NCI-H187 treated with DMSO at 0.1 percent for 48 hours (cell line): Measurements from ENCODE around the gene HOXC12.

Source experiments
- DNase-seq: peaks from one replicate; lab custom pipeline; 2025; lab: John Stamatoyannopoulos, UW

Gene HOXC12

GRCh38 chr12:54008260-54008552 is 53.5 kb downstream of the HOXC12 start:
- no peak for DNase-seq
